H1 (cell line): ENCODE measurements around the gene MYBL2. TPM values are rescaled to one million over a fixed set of nuclear protein-coding genes. Genes with fewer than 3 reads are reported as not detected.

Experiments
- ASH2L ChIP-seq: fragments of 200-600, 300-600 bp; sonication (generic); IDR thresholded peaks from one replicate; pipeline ENCODE4 v1.7.1; 2017; ENCODE audit warnings: low read length
- TCF12 ChIP-seq: IDR thresholded peaks from 2 replicates; pipeline ENCODE4 v1.6.1; 2011; ENCODE audit warnings: low read depth, mild to moderate bottlenecking, low read length
- polyA plus RNA-seq, 7 experiments: library from polyadenylated mRNA; depleted of rRNA in 3 of 7; stranded (reverse) in 5 of 7; unstranded in 2 of 7; fragments of >200 nt in 5 of 7; fragments of 200-250 nt in 2 of 7; gene quantifications; 1 replicate in 5 of 7; 2 replicates in 1 of 7; 4 replicates in 1 of 7; pipeline versions ENCODE4 v1.2.1 to v1.2.3, GENCODE V29; 2011 to 2013; ENCODE audit warnings: missing spikeins in 2 of 7, mixed read lengths in 2 of 7
- total RNA-seq: library from RNA; stranded (reverse); fragmentation: NEBNext Ultra II Directional; extraction: Animal tissue kit (Norgen Biotek cat#: 25700); gene quantifications from 2 replicates; pipeline ENCODE4 v1.2.1, GENCODE V29; 2021
- TF ChIP-seq, protein P1 (sequence below): fragments of 300-600 bp; sonication (generic); IDR thresholded peaks from 2 replicates; pipeline ENCODE4 v1.7.1; 2012; ENCODE audit warnings: low read length, moderate library complexity, mild to moderate bottlenecking, inconsistent platforms; ENCODE audit not compliant: insufficient replicate concordance
- TF ChIP-seq, protein P2 (sequence below): IDR thresholded peaks from 2 replicates; pipeline ENCODE4 v1.6.1; 2012; ENCODE audit warnings: inconsistent platforms

Gene MYBL2
- total and polyA plus RNA-seq, 2 of the 8 experiments (the other 6 are each of a cell fraction or from before 2014, with no cell fraction given): 75.3 to 207 TPM

DNA sequence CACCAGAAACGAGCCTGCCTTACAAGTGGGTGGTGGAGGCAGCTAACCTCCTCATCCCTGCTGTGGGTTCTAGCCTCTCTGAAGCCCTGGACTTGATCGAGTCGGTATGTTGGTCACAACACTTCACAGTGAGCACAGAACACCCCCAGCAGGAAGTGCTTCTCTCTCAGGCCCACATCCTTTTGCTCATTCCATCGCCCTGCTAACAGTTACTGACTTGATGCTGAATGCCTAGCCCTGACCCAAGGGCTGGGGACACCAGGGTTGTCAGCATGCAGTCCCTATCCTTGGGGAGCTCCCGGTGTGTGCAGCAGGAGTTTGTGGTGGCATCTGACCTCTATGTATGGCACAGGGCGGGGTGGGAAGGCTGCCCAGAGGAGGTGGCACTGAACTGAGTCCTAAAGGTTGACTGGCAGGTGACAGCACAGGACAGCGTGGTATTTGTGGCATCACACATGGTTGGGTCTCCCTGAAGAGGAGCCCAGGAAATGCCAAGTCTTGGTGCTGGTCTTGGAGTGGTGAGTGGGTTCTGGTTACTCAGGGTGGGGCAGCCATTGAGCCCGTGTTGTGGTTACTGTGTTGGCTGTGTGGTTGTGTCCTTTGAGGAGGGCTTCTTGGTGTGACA lies 33.1 kb downstream of the MYBL2 start (continued):
- TF ChIP-seq, protein P1, sequence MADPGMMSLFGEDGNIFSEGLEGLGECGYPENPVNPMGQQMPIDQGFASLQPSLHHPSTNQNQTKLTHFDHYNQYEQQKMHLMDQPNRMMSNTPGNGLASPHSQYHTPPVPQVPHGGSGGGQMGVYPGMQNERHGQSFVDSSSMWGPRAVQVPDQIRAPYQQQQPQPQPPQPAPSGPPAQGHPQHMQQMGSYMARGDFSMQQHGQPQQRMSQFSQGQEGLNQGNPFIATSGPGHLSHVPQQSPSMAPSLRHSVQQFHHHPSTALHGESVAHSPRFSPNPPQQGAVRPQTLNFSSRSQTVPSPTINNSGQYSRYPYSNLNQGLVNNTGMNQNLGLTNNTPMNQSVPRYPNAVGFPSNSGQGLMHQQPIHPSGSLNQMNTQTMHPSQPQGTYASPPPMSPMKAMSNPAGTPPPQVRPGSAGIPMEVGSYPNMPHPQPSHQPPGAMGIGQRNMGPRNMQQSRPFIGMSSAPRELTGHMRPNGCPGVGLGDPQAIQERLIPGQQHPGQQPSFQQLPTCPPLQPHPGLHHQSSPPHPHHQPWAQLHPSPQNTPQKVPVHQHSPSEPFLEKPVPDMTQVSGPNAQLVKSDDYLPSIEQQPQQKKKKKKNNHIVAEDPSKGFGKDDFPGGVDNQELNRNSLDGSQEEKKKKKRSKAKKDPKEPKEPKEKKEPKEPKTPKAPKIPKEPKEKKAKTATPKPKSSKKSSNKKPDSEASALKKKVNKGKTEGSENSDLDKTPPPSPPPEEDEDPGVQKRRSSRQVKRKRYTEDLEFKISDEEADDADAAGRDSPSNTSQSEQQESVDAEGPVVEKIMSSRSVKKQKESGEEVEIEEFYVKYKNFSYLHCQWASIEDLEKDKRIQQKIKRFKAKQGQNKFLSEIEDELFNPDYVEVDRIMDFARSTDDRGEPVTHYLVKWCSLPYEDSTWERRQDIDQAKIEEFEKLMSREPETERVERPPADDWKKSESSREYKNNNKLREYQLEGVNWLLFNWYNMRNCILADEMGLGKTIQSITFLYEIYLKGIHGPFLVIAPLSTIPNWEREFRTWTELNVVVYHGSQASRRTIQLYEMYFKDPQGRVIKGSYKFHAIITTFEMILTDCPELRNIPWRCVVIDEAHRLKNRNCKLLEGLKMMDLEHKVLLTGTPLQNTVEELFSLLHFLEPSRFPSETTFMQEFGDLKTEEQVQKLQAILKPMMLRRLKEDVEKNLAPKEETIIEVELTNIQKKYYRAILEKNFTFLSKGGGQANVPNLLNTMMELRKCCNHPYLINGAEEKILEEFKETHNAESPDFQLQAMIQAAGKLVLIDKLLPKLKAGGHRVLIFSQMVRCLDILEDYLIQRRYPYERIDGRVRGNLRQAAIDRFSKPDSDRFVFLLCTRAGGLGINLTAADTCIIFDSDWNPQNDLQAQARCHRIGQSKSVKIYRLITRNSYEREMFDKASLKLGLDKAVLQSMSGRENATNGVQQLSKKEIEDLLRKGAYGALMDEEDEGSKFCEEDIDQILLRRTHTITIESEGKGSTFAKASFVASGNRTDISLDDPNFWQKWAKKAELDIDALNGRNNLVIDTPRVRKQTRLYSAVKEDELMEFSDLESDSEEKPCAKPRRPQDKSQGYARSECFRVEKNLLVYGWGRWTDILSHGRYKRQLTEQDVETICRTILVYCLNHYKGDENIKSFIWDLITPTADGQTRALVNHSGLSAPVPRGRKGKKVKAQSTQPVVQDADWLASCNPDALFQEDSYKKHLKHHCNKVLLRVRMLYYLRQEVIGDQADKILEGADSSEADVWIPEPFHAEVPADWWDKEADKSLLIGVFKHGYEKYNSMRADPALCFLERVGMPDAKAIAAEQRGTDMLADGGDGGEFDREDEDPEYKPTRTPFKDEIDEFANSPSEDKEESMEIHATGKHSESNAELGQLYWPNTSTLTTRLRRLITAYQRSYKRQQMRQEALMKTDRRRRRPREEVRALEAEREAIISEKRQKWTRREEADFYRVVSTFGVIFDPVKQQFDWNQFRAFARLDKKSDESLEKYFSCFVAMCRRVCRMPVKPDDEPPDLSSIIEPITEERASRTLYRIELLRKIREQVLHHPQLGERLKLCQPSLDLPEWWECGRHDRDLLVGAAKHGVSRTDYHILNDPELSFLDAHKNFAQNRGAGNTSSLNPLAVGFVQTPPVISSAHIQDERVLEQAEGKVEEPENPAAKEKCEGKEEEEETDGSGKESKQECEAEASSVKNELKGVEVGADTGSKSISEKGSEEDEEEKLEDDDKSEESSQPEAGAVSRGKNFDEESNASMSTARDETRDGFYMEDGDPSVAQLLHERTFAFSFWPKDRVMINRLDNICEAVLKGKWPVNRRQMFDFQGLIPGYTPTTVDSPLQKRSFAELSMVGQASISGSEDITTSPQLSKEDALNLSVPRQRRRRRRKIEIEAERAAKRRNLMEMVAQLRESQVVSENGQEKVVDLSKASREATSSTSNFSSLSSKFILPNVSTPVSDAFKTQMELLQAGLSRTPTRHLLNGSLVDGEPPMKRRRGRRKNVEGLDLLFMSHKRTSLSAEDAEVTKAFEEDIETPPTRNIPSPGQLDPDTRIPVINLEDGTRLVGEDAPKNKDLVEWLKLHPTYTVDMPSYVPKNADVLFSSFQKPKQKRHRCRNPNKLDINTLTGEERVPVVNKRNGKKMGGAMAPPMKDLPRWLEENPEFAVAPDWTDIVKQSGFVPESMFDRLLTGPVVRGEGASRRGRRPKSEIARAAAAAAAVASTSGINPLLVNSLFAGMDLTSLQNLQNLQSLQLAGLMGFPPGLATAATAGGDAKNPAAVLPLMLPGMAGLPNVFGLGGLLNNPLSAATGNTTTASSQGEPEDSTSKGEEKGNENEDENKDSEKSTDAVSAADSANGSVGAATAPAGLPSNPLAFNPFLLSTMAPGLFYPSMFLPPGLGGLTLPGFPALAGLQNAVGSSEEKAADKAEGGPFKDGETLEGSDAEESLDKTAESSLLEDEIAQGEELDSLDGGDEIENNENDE: no peak
- TF ChIP-seq TCF12 (no peak), ASH2L (no peak)
- TF ChIP-seq, protein P2, sequence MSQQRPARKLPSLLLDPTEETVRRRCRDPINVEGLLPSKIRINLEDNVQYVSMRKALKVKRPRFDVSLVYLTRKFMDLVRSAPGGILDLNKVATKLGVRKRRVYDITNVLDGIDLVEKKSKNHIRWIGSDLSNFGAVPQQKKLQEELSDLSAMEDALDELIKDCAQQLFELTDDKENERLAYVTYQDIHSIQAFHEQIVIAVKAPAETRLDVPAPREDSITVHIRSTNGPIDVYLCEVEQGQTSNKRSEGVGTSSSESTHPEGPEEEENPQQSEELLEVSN: no peak
- TF ChIP-seq, all 59 proteins: peak for 0
